HG02885 (cell line): ENCODE results near the gene FGGY.

Experiments used
- ATAC-seq: cut with Tn5 transposase; IDR thresholded peaks from one replicate; pipeline ENCODE4 v1.9.1; 2021; ENCODE audit warnings: mild to moderate bottlenecking; ENCODE audit not compliant: unreplicated experiment, poor library complexity

The FGGY gene

GRCh38 chr1:59409549-59409948 is 112.7 kb downstream of the FGGY start:
- ATAC-seq, result no peak

DNA sequence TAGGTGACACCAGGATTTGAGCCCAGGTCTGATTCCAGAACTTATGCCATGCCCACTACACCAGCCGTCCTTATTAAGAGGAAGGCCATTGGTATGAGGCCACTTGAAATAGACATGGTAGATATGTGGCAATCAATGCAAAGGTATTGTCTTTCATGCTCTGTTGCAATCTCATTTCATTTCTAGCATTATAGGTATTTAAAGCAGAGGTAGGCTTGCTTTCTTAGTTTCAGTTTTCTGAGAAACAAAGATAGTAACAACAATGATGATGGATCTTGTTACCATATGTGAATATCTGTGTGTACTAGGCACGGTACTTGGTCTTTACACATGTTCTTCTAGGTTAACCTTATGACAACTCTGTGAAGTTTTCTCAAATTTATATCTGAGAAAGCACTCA is 113.1 kb downstream of the FGGY start:
- ATAC-seq, result no peak

DNA sequence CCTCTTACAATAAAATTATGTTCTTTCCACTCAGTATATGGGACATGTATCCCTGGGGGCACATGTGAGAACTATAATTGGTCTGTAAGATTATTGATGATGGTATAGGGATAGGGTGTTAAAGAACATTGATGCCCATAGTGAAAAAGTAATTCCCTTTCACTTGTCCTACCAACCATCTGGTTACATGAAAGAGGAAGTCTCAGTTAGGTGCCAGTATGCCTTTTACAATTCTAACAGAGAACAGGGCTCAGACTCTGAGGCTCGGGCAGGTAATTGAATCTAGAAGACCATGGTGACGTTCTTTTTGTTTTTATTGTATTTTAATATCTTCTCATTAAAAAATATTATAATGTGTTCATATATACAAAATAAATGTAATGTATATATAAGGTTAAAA is 113.6 kb downstream of the FGGY start:
- no peak for ATAC-seq

GRCh38 chr1:59411147-59411546 is 114.3 kb downstream of the FGGY start:
- no peak for ATAC-seq

DNA sequence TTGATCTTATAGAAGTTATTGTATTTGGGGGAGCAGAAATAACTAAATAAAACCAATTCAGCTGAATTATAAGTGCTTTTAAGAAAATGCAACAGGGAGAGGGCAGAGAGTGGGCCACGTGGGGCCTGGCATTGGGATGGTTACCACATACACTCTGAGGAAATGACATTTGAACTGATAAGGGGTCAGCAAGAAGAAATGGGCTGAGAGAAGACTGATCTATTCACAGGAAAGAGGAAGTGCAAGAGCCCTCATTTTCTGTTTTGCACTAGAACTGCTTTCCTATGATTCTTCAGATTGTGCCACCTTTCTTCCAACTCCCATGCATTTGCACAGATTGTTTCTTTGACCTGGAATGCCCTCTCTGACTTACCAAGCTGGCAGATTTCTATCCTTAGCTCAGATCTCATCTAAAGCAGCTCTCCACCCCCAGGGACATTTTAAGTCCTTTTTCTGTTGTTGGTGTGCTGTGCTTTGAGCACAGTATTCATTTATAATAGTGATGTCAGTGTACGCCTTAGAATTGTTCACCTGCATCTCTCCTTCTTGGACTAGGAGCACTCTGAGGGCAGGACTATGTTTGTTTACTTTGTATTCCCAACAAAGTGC is 115.9 kb downstream of the FGGY start:
- ATAC-seq, result peak; percentile 58

GRCh38 chr1:59413327-59413720 is 116.4 kb downstream of the FGGY start:
- ATAC-seq, result no peak

- no peak for ATAC-seq
Measured at GRCh38 chr1:59414406-59415133, 117.7 kb downstream of the FGGY start.

DNA sequence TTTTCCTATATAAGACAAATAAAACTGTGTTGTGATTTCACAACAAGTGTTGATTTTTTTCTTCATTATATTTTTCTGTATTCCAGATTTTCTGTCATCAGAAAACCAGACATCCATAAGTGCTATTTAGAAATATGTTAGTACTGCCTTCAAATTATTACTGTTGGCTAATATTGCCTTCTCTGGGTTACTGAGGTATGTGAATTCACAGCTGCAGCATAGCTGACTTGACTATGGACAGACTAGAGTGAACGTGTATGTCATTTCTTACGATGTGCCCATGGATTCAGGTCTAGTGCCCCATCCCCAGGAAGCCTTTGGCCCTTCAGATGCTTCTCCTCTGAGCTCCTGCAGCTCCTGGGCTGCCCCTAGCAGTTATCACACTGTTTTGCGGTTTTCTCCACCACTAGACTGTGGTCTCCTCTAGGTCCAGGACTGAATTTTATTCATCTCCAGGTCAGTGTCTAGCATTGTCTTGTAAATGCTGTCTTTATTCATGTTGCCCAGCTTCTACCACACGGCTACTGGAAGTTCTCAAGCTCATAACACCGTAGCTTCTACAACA is 118.5 kb downstream of the FGGY start:
- no peak for ATAC-seq

GRCh38 chr1:59415881-59416280 is 119.0 kb downstream of the FGGY start:
- no peak for ATAC-seq

DNA sequence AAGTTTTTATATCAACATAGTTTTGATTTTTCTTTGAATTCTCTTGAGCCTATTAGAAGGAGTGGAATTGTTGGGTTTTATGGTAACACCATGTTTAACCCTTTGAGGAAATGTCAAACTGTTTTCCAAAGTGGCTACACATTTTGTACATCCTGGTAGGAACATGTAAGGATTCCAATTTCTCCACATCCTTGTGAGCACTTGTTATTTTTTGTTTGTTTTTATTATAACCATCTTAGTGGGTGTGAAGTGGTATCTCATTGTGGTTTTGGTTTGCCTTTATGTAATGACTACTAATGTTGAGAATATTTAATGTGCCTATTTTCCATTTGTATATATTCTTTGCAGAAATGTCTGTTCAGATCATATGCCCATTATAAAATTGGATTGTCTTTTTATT is 120.5 kb downstream of the FGGY start:
- ATAC-seq, result no peak

DNA sequence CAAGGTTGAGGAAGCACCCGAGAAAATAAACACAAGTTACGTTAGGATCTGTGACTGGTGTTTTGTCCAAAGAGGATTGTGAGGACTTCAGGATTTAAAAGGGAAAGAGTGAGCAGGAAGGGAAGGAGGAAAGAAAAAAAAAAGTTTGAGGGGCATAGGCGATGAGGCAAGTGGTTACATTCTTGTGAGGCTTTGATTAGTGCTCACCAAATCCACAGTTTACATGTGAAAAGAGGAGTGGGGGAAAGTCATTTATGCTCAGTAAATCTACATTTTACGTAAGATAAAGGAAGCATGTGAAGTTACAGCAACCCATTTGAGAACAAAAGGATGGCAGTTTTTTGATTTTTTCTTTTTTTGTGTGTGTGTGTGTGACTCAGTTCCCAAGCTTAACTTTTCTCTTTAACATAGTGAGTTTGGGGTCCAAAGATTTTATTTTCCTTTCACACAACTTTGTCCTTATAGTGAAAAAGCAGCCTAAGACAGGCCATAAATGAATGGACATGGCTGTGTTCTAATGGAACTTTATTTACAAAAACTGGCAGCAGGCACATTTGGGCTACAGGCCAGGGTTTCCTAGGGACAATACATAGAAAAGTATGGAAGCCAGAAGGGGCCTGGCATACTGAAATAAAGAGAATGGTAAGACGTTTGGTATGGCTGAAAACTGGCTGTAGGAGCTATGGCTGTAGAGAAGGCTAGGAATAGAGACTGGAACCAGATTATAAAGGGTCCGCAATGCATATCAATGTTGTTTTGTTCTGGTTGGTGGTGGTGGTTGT is 121.7 kb downstream of the FGGY start:
- ATAC-seq, result no peak

DNA sequence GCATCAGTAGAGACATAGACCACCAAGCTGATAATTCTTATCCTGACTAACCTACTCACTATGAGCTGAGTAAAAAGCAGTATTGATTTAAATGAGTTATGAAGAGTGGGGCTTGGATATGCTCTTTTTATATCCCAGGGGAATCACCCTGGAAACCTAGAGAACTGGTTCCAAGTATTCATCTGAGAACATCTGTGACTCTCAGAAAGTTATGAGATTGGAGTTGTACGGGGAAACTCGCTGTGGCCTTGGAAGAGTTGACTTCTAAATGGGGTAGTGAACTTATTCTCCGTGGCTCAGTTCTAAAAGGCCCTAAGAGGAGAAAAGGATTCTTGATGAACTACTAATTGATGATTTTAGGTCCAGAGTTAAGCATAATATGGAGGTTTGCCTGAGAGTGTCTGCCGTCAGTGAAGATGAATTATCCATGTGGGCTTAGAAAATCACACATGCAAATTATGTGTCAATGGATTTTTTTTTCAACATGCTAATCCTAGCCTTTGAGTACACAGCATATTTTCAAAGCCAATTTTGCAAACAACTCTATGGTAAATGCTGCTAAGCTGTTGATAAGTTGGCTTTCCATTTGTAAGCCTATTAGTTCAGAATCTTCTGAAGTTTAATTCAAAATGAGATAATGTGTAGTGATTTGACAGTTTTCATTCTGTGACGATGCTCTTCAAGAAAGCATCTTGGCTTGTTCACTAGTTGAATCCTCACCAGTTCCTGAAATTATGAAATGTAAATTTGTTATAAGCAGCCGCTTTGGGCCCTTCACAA is 122.7 kb downstream of the FGGY start:
- ATAC-seq, result no peak

DNA sequence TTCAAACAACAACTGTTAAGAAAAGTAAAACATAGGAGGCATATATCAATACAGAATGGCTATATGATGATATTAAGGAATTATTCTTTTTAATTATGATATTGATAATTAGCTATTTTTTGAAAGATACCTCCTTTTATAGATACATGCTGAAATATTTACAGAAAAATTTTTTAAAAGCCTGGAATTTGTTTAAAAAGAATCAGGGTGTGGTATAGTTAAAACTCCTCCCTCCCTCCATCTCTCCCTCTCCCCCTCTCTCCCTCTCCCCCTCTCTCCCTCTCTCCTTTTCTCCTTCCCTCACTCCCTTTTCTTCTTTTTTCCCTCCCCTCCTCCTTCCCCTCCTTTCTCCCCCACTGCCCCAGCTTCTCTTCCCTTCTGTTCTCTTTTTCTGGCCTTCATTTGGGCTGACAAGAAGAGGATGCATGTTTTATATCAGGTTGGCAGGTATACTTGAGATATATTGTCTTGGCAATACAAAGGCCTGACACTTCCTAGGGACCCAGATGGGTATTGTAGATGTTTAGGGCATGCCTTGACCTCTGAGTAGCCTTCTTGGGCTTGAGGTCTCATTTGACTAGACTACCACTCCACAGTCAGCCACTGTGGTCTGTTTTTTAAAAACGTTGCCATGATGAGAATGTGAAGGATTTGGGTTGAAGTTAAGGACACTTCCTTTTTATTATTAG is 124.5 kb downstream of the FGGY start:
- no peak for ATAC-seq

- ATAC-seq, result no peak
Measured at GRCh38 chr1:59422921-59423575, 126.2 kb downstream of the FGGY start.

GRCh38 chr1:59427155-59427554 is 130.3 kb downstream of the FGGY start:
- ATAC-seq, result no peak

GRCh38 chr1:59427784-59428183 is 130.9 kb downstream of the FGGY start:
- no peak for ATAC-seq

- ATAC-seq, result no peak
Measured at GRCh38 chr1:59428828-59429227, 131.9 kb downstream of the FGGY start.

DNA sequence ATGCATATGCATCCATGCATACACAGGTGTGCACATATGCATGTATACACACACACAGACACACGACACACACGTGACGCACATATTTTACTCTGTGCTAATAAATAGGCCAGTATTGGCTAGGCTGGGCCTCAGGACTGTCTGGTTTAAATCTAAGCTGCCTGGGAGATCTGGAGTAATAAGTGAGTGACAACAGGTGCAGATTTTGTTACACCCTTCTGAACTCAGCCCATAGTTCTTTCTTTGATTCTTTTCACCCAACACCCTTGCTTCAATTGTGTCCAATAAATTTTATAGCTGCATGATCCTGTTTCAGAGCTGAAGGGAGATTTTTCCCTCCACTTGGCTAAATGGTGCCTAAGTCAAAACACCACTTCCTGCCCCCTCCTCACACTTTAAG is 132.8 kb downstream of the FGGY start:
- no peak for ATAC-seq

- no peak for ATAC-seq
Measured at GRCh38 chr1:59431566-59432294, 134.8 kb downstream of the FGGY start.
